PC-9 (cell line): Measurements from ENCODE around the gene ZCRB1. TPM values are rescaled to one million over a fixed set of nuclear protein-coding genes. Genes with fewer than 3 reads are reported as not detected.

Experiments
- BruUV-seq: library from RNA; stranded (reverse); fragments of 400-500 nt; replicated peaks from 2 replicates; lab custom pipeline; 2021; lab: Mats Ljungman, UMichigan
- CTCF ChIA-PET: fragments of 300-600 bp; sonication (Branson Sonifier 250); formaldehyde crosslinking; loops from one replicate; lab custom pipeline; 2022; ENCODE audit warnings: antibody characterized with exemption; lab: Charles Lee
- POLR2A ChIA-PET: fragments of 300-600 bp; sonication (Branson Sonifier 250); formaldehyde crosslinking; loops from one replicate; lab custom pipeline; 2022; ENCODE audit warnings: antibody characterized with exemption; ENCODE audit not compliant: unreplicated experiment; lab: Charles Lee
- DNase-seq, 2 experiments: peaks; one replicate each; pipeline versions ENCODE4 v3.0.0 to v3.0.0-alpha.2; 2015 to 2022; ENCODE audit warnings: mixed read lengths in 1 of 2
- H2AFZ ChIP-seq: fragments of 200-600 bp; sonication (generic); 2 replicates; pipeline ENCODE4 v1.8.1; 2017; ENCODE audit warnings: antibody characterized with exemption
- H3F3A ChIP-seq: fragments of 200-600 bp; sonication (generic); 2 replicates; pipeline ENCODE4 v1.8.1; 2017; ENCODE audit warnings: antibody characterized with exemption, mild to moderate bottlenecking, low read depth; ENCODE audit not compliant: insufficient read depth
- H3K27ac ChIP-seq: fragments of 200-600 bp; sonication (generic); 2 replicates; pipeline ENCODE4 v1.6.1; 2016; ENCODE audit warnings: mixed run types
- H3K27me3 ChIP-seq: fragments of 200-600 bp; sonication (generic); 2 replicates; pipeline ENCODE4 v1.6.1; 2016; ENCODE audit warnings: low read depth, mixed run types; ENCODE audit not compliant: insufficient read depth
- H3K36me3 ChIP-seq: fragments of 200-600 bp; sonication (generic); 2 replicates; pipeline ENCODE4 v1.6.1; 2016; ENCODE audit warnings: low read depth, mixed run types
- H3K4me1 ChIP-seq: fragments of 200-600 bp; sonication (generic); replicated peaks from 2 replicates; pipeline ENCODE4 v1.6.1; 2016; ENCODE audit warnings: mixed run types; ENCODE audit not compliant: insufficient read depth
- H3K4me2 ChIP-seq: fragments of 200-600 bp; sonication (generic); 2 replicates; pipeline ENCODE4 v1.6.1; 2017; ENCODE audit warnings: mixed run types
- H3K4me3 ChIP-seq: fragments of 200-600 bp; sonication (generic); 2 replicates; pipeline ENCODE4 v1.6.1; 2016; ENCODE audit warnings: mixed run types
- H3K79me2 ChIP-seq: fragments of 200-600 bp; sonication (generic); 2 replicates; pipeline ENCODE4 v1.6.1; 2017; ENCODE audit warnings: low read depth, mixed run types
- H3K9me2 ChIP-seq: fragments of 200-600 bp; sonication (generic); 2 replicates; pipeline ENCODE4 v1.8.1; 2017; ENCODE audit warnings: mild to moderate bottlenecking; ENCODE audit not compliant: insufficient read depth
- H3K9me3 ChIP-seq: fragments of 200-600 bp; sonication (generic); 2 replicates; pipeline ENCODE4 v1.8.1; 2016; ENCODE audit warnings: low read depth; ENCODE audit not compliant: insufficient read depth
- H4K20me1 ChIP-seq: fragments of 200-600 bp; sonication (generic); 2 replicates; pipeline ENCODE4 v1.8.1; 2017; ENCODE audit not compliant: insufficient read depth
- EZH2 ChIP-seq: fragments of 200-600 bp; sonication (generic); IDR thresholded peaks from 2 replicates; pipeline ENCODE4 v1.8.0; 2017; ENCODE audit warnings: antibody characterized with exemption, low read depth
- intact Hi-C: fragments of 100-400 bp; cut with micrococcal nuclease; formaldehyde crosslinking; loops from one replicate; pipeline ENCODE4 v1.10.0; 2022; ENCODE audit not compliant: unreplicated experiment
- total RNA-seq: library from RNA; stranded (reverse); gene quantifications from 2 replicates; pipeline ENCODE4 v1.2.3, GENCODE V29; 2021
- TF ChIP-seq, protein P1 (sequence below): fragments of 200-600 bp; sonication (generic); conservative IDR thresholded peaks from 2 replicates; pipeline ENCODE4 v1.6.1; 2017; ENCODE audit warnings: mixed run types, antibody characterized with exemption, mild to moderate bottlenecking, moderate library complexity

The ZCRB1 gene
- total RNA-seq, 1 experiment from 2014 or later = 69.3 TPM

DNA sequence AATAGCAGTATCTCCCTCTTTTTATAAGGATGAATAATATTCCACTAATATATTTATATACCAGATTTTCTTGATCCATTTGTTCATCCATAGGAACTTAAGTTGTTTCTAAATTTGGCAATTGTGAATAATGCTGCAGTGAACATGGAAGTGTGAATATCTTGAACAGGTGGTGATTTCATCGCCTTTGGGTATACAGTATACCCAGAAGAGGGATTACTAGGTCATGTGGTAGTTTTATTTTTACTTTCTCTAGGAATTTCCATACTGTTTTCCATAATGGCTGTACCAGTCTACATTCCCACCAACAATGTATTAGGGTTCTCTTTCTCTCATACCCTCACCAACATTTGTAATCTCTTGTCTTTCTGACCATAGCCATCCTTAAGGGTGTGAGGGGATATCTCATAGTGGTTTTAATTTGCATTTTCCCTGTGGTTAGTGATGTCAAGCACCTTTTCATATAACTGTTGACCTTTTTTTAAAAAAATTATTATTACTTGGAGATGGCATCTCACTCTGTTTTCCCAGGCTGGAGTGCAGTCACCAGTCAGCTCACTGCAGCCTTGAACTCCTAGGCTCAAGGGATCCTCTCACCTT, 20.6 kb upstream of the ZCRB1 start:
- H3K4me3 ChIP-seq = no peak overlapping the region
- H3F3A ChIP-seq = no peaks in the 10 kb centered on the region
- no peaks in the 10 kb centered on the region; the same call in 1 of the 2 replicates for H3K9me2 ChIP-seq
- DNase-seq = no peak
- no peaks in the 10 kb centered on the region for H3K4me1 ChIP-seq
- peaks cover 48% of the 10 kb centered on the region for H3K79me2 ChIP-seq
- CTCF ChIA-PET = no interaction called here
- no peak overlapping the region for H3K4me2 ChIP-seq
- peaks cover 21% of the 10 kb centered on the region for H4K20me1 ChIP-seq
- no peak overlapping the region for H2AFZ ChIP-seq
- H3K36me3 ChIP-seq = 0 out of 2 replicates have a peak, but pooled peaks cover 4% of the 10 kb centered on the region
- TF ChIP-seq, protein P1, sequence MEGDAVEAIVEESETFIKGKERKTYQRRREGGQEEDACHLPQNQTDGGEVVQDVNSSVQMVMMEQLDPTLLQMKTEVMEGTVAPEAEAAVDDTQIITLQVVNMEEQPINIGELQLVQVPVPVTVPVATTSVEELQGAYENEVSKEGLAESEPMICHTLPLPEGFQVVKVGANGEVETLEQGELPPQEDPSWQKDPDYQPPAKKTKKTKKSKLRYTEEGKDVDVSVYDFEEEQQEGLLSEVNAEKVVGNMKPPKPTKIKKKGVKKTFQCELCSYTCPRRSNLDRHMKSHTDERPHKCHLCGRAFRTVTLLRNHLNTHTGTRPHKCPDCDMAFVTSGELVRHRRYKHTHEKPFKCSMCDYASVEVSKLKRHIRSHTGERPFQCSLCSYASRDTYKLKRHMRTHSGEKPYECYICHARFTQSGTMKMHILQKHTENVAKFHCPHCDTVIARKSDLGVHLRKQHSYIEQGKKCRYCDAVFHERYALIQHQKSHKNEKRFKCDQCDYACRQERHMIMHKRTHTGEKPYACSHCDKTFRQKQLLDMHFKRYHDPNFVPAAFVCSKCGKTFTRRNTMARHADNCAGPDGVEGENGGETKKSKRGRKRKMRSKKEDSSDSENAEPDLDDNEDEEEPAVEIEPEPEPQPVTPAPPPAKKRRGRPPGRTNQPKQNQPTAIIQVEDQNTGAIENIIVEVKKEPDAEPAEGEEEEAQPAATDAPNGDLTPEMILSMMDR = no peak
- TF ChIP-seq EZH2 = no peak
- H3K27ac ChIP-seq = no peak overlapping the region
- intact Hi-C loops = no loop called here
- H3K27me3 ChIP-seq = no peaks in the 10 kb centered on the region
- H3K9me3 ChIP-seq = no peaks in the 10 kb centered on the region
- no TSS peak for BruUV-seq
- POLR2A ChIA-PET = interaction anchor here (0.7 kb wide), 1 partner anchor 145 kb away, joined by 3 read pairs; no protein-coding TSS in a partner anchor

DNA sequence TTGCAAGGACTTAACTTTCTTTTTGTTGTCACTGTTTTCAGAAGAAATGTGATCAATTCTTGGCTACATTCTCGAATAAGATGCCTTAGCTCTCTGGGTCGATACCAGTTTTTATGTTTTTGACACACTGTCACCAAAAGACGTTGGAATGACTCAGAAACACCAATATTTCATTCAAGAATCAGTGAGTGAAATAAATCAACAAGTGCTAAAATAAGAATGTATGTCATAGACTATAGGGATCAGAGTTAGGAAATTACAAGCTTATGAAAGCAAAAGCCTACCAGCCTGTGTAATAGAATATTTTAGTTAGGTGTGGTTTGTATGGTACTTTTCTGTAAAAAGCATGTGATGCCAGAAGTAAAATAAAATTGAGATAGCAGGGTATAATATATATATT, 17.8 kb upstream of the ZCRB1 start:
- DNase-seq = no peak
- no peak overlapping the region for H3K4me2 ChIP-seq
- no peak overlapping the region for H3K27ac ChIP-seq
- TF ChIP-seq, protein P1 = no peak
- TF ChIP-seq EZH2 = no peak
- no peaks in the 10 kb centered on the region for H3K4me1 ChIP-seq
- H3F3A ChIP-seq = no peaks in the 10 kb centered on the region
- BruUV-seq = no TSS peak
- intact Hi-C loops = no loop called here
- peaks cover 60% of the 10 kb centered on the region for H3K79me2 ChIP-seq
- 0 out of 2 replicates have a peak, but pooled peaks cover 4% of the 10 kb centered on the region for H3K36me3 ChIP-seq
- ChIA-PET POLR2A (no interaction called here), CTCF (interaction anchor here (0.8 kb wide), 1 partner anchor 29 kb away, joined by 3 read pairs; no protein-coding TSS in a partner anchor)
- H4K20me1 ChIP-seq = peaks cover 21% of the 10 kb centered on the region
- no peak overlapping the region for H2AFZ ChIP-seq
- H3K9me2 ChIP-seq = no peaks in the 10 kb centered on the region; the same call in 1 of the 2 replicates
- H3K27me3 ChIP-seq = no peaks in the 10 kb centered on the region
- no peak overlapping the region for H3K4me3 ChIP-seq
- H3K9me3 ChIP-seq = no peaks in the 10 kb centered on the region

DNA sequence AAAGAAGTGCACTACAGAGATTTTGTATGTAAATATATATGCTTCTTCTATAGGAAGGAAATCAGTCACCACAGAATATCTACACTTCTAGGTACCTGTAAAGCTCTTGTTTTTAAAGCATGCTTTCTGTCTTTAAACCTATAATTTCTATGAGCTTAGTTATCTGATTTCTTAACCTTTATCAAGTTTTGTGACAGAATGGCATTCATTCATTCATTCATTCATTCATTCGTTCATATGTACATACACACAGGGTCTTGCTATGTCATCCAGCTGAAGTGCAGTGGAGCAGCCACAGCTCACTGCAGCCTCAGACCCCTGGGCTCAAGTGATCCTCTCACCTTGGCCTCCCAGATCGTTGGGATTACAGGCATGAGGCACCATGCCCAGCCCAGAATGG, 16.1 kb upstream of the ZCRB1 start:
- intact Hi-C loops = no loop called here

More for the DNA sequence above, 16.1 kb upstream of the ZCRB1 start:
- Histone ChIP-seq H3K4me1 (no peaks in the 10 kb centered on the region), H3K9me3 (no peaks in the 10 kb centered on the region), H3K36me3 (peaks cover 4% of the 10 kb centered on the region; the same call in 1 of the 2 replicates), H3F3A (no peaks in the 10 kb centered on the region), H3K79me2 (peaks cover 61% of the 10 kb centered on the region), H3K27me3 (no peaks in the 10 kb centered on the region), H3K27ac (no peak overlapping the region), H3K4me2 (no peak overlapping the region), H4K20me1 (peaks cover 25% of the 10 kb centered on the region), H3K4me3 (no peak overlapping the region), H3K9me2 (no peaks in the 10 kb centered on the region), H2AFZ (no peak overlapping the region)
- no peak for DNase-seq
- ChIA-PET POLR2A (no interaction called here), CTCF (no interaction called here)
- TF ChIP-seq EZH2 = no peak
- TF ChIP-seq, protein P1 = no peak
- BruUV-seq = no TSS peak
